ENCODE results near the gene SDK2. TPM values are rescaled to one million over a fixed set of nuclear protein-coding genes. Genes with fewer than 3 reads are reported as not detected.

SDK2 gene
- total and polyA plus RNA-seq, 2 of the 8 experiments (the other 6 are each of a cell fraction or from before 2014, with no cell fraction given) = 3.9 to 4.1 TPM

GRCh38 chr17:73318427-73318813 lies 325.8 kb downstream of the SDK2 start (continued):
- TF ChIP-seq CHD7 (IDR thresholded peaks at IDR 0.05; ENCODE audit: insufficient replicate concordance, low read length) (no peak), SIX5 (IDR thresholded peaks at IDR 0.05; ENCODE audit: low read depth, low read length) (no peak), GTF2F1 (IDR thresholded peaks at IDR 0.05; ENCODE audit: borderline replicate concordance, low read depth, low read length) (no peak), HDAC6 (IDR thresholded peaks at IDR 0.05; ENCODE audit: low read depth, low read length) (no peak), FOSL1 (IDR thresholded peaks at IDR 0.05; ENCODE audit: insufficient read depth, low read depth, low read length) (no peak), TEAD4 (IDR thresholded peaks at IDR 0.05; ENCODE audit: low read depth, low read length) (no peak), CHD1 (IDR thresholded peaks at IDR 0.05; ENCODE audit: low read depth, low read length) (no peak), TAF7 (optimal IDR thresholded peaks at IDR 0.05; ENCODE audit: borderline replicate concordance, low read depth, low read length) (no peak), CBX8 (IDR thresholded peaks at IDR 0.05; ENCODE audit: borderline replicate concordance, low read depth, low read length) (no peak)
